ENCODE results near the gene GRID2. TPM values are rescaled to one million over a fixed set of nuclear protein-coding genes. Genes with fewer than 3 reads are reported as not detected.

The GRID2 gene
- total and polyA plus RNA-seq, 2 of the 4 experiments (the other 2 are of a cell fraction) = under 0.01 TPM; not detected in 1

- no peak for TF ChIP-seq RFX5 (IDR thresholded peaks at IDR 0.05; ENCODE audit: low read depth, low read length)
These were observed at the start of gene GRID2 (continued) for GRCh38 chr4:92303621-92304027.

DNA sequence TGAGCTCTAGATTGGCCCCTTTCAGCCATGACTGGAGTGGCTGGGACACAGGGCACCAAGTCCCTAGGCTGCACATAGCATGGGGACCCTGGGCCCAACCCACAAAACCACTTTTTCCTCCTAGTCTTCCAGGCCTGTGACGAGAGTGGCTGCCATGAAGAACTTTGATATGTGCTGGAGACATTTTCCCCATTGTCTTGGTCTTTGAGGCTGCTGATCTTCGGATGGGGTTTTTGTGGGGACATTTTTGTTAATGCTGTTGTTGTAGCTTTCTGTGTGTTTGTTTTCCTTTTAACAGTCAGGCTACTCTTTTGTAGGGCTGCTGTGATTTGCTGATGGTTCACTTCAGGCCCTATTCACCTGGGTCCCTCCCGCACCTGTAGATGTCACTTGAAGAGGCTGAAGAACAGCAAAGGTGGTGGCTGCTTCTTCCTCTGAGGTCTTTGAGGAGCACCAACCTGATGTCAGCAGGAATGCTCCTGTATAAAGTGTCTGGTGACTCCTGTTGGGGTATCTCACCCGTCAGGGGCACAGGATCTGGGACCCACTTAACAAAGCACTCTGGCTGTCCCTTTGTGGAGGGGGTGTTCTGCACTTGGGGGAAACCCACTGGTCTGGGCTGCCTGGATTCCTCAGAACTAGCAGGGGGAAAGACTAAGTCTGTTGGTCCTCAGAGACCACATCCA, 49.6 kb upstream of the GRID2 start:
- BruUV-seq (replicated peaks) = no TSS peak
- DNase-seq (no peak), ATAC-seq (ENCODE audit: low read depth) (no peak)
- H3K14ac ChIP-seq (replicated peaks; ENCODE audit: low read depth, low read length) = no peak overlapping the region
- no peak overlapping the region for H2BK120ac ChIP-seq (ENCODE audit: low read depth, low read length)
- no peak overlapping the region for H2BK20ac ChIP-seq (ENCODE audit: low read depth, low read length)
- no peaks in the 10 kb centered on the region for H3K36me3 ChIP-seq (ENCODE audit: control insufficient read depth, insufficient read depth, low read length)
- no peak overlapping the region for H3K4me2 ChIP-seq (ENCODE audit: low read depth, low read length)
- H3K79me1 ChIP-seq (ENCODE audit: low read depth in 1 of 2, low read length in 2 of 2) = no peaks in the 10 kb centered on the region
- intact Hi-C loops (cut with micrococcal nuclease) (no loop called here), dilution Hi-C loops (cut with HindIII; ENCODE audit: low sequenced_read_pairs, unreplicated experiment) (no loop called here), in situ Hi-C loops (cut with MboI; ENCODE audit: low sequenced_read_pairs) (no loop called here)
- H3K18ac ChIP-seq (ENCODE audit: low read depth, low read length) = no peak overlapping the region
- no peak overlapping the region for H2AK9ac ChIP-seq (replicated peaks; ENCODE audit: low read depth, low read length, poor library complexity)
- H4K8ac ChIP-seq (ENCODE audit: low read depth in 2 of 2, low read length in 2 of 2) = no peak overlapping the region
- TF ChIP-seq POLR2A (IDR thresholded peaks at IDR 0.05; ENCODE audit: low read depth, low read length) (no peak), SMC3 (IDR thresholded peaks at IDR 0.05; ENCODE audit: low read depth, low read length) (no peak), MXI1 (IDR thresholded peaks at IDR 0.05; ENCODE audit: borderline replicate concordance, low read depth, low read length) (no peak), BHLHE40 (IDR thresholded peaks at IDR 0.05; ENCODE audit: low read depth, low read length) (no peak), CHD1 (IDR thresholded peaks at IDR 0.05; ENCODE audit: low read depth, low read length) (no peak), MAZ (IDR thresholded peaks at IDR 0.05; ENCODE audit: borderline replicate concordance, low read depth, low read length) (no peak)
- TF ChIP-seq, protein P1, sequence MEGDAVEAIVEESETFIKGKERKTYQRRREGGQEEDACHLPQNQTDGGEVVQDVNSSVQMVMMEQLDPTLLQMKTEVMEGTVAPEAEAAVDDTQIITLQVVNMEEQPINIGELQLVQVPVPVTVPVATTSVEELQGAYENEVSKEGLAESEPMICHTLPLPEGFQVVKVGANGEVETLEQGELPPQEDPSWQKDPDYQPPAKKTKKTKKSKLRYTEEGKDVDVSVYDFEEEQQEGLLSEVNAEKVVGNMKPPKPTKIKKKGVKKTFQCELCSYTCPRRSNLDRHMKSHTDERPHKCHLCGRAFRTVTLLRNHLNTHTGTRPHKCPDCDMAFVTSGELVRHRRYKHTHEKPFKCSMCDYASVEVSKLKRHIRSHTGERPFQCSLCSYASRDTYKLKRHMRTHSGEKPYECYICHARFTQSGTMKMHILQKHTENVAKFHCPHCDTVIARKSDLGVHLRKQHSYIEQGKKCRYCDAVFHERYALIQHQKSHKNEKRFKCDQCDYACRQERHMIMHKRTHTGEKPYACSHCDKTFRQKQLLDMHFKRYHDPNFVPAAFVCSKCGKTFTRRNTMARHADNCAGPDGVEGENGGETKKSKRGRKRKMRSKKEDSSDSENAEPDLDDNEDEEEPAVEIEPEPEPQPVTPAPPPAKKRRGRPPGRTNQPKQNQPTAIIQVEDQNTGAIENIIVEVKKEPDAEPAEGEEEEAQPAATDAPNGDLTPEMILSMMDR (conservative IDR thresholded peaks at IDR 0.05; ENCODE audit: low read depth, low read length) = no peak
- TF ChIP-seq, protein P2, sequence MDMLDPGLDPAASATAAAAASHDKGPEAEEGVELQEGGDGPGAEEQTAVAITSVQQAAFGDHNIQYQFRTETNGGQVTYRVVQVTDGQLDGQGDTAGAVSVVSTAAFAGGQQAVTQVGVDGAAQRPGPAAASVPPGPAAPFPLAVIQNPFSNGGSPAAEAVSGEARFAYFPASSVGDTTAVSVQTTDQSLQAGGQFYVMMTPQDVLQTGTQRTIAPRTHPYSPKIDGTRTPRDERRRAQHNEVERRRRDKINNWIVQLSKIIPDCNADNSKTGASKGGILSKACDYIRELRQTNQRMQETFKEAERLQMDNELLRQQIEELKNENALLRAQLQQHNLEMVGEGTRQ (IDR thresholded peaks at IDR 0.05; ENCODE audit: low read depth, low read length) = no peak
- no peak overlapping the region for H3K9ac ChIP-seq (ENCODE audit: low read depth, low read length)
- no peak overlapping the region for H2AK5ac ChIP-seq (ENCODE audit: low read depth, low read length)
- no peak overlapping the region for H4K5ac ChIP-seq (ENCODE audit: low read depth, low read length)
- H2AFZ ChIP-seq (replicated peaks; ENCODE audit: low read length, poor library complexity) = no peak overlapping the region
- no peak overlapping the region for H4K91ac ChIP-seq (ENCODE audit: insufficient read depth, low read depth, low read length)
- ChIA-PET POLR2A (ENCODE audit: unreplicated experiment) (no interaction called here), CTCF (no interaction called here)
- no CpG with 5 or more reads among the region's 4 CpGs for WGBS, 2 experiments (ENCODE audit: extremely low coverage in 2 of 2, insufficient read length in 1 of 2)
- no peaks in the 10 kb centered on the region; the same call in 1 of the 2 replicates for H3K27me3 ChIP-seq (ENCODE audit: control insufficient read depth, insufficient read depth, low read length)
- no peak overlapping the region for H3K56ac ChIP-seq (ENCODE audit: extremely low read depth, insufficient read depth, low read length)
- no peaks in the 10 kb centered on the region for H3K9me1 ChIP-seq (ENCODE audit: insufficient read depth, low read length)
- no peaks in the 10 kb centered on the region for H3K4me1 ChIP-seq (ENCODE audit: control insufficient read depth, insufficient read depth, low read length)
- H3K4ac ChIP-seq (ENCODE audit: low read depth, low read length) = no peak overlapping the region
- no peak overlapping the region for H3K27ac ChIP-seq (ENCODE audit: insufficient read depth, low read length)
- H3K4me3 ChIP-seq (ENCODE audit: insufficient read depth, low read depth, low read length) = no peak overlapping the region
- no peak overlapping the region for H2BK5ac ChIP-seq (ENCODE audit: low read depth, low read length, poor library complexity, severe bottlenecking)
- H3K9me3 ChIP-seq (ENCODE audit: control insufficient read depth, insufficient read depth, low read length) = peaks cover 2% of the 10 kb centered on the region; the same call in 1 of the 2 replicates
- H2BK15ac ChIP-seq (ENCODE audit: low read depth, low read length) = no peak overlapping the region
- no peaks in the 10 kb centered on the region for H4K20me1 ChIP-seq (ENCODE audit: insufficient read depth, low read length)
- no peak overlapping the region for H3K23ac ChIP-seq (ENCODE audit: low read depth, low read length)
